ENCODE data around the gene RAP1GAP2.

DNA sequence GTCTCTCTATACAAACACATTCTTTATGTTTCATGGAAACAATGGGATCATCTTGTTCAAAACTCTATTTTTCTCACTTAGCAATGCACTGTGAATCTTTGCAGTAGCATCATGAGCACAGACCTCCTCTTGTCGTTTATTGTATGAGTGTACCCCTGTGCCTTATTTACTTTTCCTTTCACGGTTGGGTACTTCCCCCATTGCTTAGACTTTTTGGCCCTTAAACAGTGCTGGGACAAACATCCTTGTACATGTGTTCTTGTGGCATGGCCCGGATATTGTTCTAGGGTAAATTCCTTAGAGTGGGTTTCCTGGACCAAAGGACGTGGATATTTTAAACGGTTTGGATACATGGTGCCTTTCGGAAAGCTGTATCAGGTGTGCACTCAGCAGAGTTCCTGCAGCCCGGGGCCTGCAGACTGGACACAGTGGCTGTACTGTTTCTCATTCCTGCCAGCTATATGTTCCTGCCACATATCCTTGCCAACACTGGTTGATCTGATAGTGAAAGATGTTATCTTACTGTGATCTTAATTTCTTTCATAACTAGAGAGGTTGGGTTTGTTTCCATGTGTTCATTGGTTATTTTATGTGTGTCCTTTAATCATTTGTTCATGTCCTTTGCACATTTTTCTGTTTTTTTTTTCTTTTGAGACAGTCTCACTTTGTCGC is 156.1 kb downstream of the RAP1GAP2 start:
- TF ChIP-seq, protein P1, sequence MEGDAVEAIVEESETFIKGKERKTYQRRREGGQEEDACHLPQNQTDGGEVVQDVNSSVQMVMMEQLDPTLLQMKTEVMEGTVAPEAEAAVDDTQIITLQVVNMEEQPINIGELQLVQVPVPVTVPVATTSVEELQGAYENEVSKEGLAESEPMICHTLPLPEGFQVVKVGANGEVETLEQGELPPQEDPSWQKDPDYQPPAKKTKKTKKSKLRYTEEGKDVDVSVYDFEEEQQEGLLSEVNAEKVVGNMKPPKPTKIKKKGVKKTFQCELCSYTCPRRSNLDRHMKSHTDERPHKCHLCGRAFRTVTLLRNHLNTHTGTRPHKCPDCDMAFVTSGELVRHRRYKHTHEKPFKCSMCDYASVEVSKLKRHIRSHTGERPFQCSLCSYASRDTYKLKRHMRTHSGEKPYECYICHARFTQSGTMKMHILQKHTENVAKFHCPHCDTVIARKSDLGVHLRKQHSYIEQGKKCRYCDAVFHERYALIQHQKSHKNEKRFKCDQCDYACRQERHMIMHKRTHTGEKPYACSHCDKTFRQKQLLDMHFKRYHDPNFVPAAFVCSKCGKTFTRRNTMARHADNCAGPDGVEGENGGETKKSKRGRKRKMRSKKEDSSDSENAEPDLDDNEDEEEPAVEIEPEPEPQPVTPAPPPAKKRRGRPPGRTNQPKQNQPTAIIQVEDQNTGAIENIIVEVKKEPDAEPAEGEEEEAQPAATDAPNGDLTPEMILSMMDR (IDR thresholded peaks at IDR 0.05; ENCODE audit: low read depth, low read length, poor library complexity, severe bottlenecking): no peak
- no peak for TF ChIP-seq EZH2phosphoT487 (IDR thresholded peaks at IDR 0.05; ENCODE audit: borderline replicate concordance, low read length)

All from DOHH2 (cell line).